Right renal pelvis (tissue), 4 donors: Measurements from ENCODE around the gene KRTAP10-10. TPM values are rescaled to one million over a fixed set of nuclear protein-coding genes. Genes with fewer than 3 reads are reported as not detected.
"Not testable (repeated sequence)": the region's sequence is repeated elsewhere in the genome, so short reads cannot be mapped to it uniquely, and the experiment has no call there.

ENCODE experiments used
- DNase-seq, 4 donors: peaks; one replicate each; pipeline ENCODE4 v3.0.0-alpha.2; 2013; ENCODE audit warnings: low read depth in 4 of 4, low spot score in 3 of 4, missing footprints in 1 of 4
- polyA plus RNA-seq, 4 donors: library from polyadenylated mRNA; unstranded; fragments of 120-200 nt; gene quantifications; one replicate each; pipeline ENCODE4 v1.2.1, GENCODE V29; 2013; ENCODE audit not compliant: insufficient read length in 4 of 4

Gene KRTAP10-10
- polyA plus RNA-seq, 4 donors, result not detected

- DNase-seq, result no peak
Measured at GRCh38 chr21:44619886-44620285, 17.3 kb upstream of the KRTAP10-10 start.

DNA sequence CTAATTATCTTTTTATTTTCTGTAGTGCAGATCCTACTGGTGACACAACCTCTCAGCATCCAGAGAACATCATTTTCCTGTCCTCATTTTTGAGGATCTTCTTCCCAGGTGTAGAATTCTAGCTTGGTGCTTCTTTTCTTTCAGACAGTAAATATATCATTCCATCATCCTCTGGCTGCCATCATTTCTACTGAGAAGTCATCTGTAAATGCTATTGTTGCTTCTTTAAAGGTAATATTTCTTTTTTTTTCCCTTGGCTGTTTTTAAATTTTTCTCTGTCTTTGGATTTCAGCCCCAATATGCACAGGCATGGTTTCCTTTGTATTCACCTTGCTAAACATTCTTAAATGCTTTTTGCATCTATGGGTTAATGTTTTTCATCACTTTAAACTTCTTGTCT is 13.6 kb upstream of the KRTAP10-10 start:
- no peak for DNase-seq

DNA sequence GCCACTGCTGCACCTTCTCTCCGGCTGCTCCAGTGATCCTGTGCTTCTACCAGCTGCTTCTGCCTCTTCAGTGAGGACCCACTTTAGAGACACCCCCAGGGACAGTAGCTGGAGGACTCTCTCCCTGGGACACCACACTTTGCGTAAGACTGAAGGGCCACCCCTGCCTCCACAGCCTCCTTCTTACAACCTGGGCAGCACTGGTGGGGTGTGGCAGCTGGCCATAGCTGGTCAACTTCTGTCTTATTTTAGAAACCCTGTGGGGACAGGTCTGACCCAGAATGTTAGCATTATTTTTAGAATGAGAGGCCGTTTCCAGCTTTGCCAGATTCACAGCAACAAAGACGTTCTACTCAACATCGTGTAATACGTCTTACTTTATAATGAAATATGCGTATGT is 11.4 kb upstream of the KRTAP10-10 start:
- no peak for DNase-seq

DNA sequence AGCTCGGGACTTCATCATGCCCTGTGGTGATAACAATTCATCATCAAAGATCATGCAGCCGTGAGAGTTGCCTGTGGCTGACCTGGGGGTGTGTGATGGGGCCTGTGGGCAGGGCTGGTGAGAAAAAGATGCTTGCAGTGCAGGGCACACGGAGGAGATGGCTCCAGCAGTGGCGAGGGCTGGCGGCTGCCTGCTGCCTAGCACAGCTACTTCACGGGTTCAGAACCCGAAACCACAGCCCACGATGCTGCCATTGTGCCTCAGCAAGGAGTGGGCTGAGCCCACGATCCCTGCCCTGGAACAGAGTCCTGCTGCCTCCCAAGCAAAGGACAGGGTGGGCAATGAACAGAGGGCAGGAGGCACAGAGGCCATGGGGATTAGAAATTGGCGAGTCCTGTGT is 10.9 kb upstream of the KRTAP10-10 start:
- no peak for DNase-seq

DNA sequence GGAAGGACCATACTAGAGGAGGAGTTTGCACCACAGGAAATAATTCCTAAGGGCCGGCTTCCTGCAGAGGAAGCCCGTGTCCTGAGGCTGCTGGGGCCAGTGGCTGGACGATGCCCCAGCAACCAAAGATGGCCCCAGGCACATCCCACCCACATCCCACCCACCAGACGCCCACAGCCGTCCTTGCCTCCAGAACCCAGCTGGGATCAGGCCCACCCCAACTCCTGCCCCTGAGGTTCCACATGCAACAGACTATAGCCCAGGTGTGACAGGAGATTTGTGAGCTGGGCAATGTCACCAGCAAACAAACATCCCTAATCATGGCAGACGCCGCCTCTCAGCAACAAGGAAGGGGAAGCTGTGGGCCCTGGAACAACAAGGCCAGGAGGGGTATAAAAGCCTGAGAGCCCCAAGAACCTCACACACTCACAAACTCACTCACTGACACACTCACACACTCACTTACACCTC is 10.4 kb upstream of the KRTAP10-10 start, which contains the start of gene KRTAP10-9:
Gene KRTAP10-9, plus strand, starts transcription at position 421 of the 471 bp plus-strand sequence. CDS start 79 bp downstream, outside the sequence.
- DNase-seq, result no peak

- not testable (repeated sequence) for DNase-seq
Measured at GRCh38 chr21:44627181-44627822, 9.9 kb upstream of the KRTAP10-10 start.

DNA sequence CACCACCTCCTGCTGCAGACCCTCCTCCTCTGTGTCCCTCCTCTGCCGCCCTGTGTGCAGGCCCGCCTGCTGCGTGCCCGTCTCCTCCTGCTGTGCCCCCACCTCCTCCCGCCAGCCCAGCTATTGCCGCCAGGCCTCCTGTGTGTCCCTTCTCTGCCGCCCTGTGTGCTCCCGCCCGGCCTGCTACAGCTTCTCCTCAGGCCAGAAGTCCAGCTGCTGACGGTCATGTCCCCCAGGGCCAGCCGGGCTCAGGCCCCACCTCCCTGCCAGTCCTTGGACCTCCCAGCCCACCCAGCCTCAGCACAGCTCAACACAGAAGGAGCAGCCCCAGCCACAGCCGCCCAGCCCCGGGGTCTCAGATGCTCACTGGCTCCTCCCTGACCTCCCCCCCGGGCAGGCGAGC is 9.3 kb upstream of the KRTAP10-10 start:
- not testable (repeated sequence) for DNase-seq

DNA sequence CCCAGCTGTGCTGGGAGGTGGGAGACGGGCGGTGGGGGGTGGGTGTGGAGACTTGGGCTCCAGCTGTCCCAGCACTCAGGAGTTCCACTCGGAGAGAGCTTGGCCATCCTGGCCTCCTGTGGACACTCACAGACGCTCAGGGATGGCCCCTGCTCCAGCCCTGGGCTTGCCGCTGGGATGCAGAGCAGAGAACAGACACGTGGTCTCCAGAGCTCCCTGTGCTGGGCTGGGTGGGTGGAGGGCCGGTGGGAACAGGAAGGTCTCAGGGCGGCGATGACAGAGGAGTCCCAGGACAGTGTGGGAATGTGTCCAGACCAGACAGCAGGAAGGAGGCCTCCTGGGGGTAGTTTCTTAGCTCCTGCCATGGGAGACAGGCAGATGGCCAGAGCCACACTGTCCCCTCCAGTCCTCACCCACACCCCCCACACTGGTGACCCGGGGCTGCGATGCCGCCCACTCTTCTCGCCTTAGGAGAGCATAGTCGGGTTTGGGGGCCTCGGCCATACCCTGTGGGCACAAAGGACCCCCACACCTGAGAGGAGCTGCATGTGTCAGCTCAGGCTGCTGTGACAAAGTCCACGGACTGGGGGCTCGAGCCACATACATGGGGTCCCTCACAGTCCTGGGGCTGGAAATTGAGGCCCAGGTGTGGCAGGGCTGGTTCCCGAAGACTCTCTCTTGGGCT is 8.3 kb upstream of the KRTAP10-10 start:
- DNase-seq, result no peak

GRCh38 chr21:44630440-44630839 is 6.7 kb upstream of the KRTAP10-10 start:
- DNase-seq, result no peak

DNA sequence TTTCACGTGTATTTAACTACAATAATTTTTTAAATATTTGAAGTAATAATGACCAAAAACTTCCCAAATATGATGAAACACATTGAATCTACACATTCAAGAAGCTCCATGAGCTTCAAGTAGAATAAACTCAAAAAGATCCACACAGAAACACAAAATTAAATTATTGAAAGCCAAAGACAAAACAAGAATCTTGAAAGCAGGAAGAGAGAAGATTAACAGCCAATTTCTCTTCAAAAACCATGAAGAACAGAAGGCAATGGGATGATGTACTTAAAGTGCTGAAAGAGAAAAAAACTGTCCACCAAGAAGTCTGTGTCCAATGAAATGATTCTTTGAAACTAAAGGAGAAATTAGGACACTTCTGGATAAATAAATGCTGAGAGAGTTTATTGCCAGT is 5.1 kb upstream of the KRTAP10-10 start:
- DNase-seq, result no peak

DNA sequence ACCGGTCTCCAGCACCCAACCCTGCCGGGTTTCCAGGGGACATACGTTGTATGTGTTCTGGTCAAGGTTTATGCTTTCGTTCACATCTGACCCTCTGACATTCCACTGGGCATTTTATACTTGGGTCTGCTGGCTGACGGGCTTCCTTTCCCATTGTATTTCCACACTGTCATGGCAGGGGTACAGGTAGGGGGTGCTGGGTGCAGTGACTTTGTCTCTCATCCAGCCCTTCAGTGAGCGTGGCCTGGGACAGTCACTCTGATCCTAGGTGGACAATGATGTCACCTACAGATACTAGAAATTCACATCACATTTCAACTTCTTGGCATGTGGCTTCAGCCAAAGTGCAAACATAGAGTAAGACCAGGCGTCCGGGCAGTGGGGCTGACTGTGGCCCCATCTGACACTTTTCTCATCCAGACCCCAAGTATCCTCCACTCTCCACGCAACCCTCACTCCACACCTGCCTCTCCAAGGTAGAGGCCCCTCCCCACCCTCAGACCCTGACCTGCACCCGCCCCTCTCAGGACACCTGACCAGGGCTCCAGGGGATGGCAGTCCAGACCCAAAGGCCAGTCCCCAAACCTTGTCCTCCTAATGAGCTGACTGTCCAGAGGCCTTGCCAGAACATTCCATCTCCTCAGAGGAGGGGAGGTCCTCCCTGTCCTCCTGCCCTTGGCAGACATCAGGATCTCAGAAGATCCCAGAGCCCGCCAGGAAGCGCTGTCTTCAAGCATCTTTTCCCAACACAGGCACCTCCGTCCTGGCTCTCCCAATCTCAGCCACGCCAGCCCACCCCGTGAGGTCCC is 743 bp upstream of the KRTAP10-10 start:
- DNase-seq, result no peak

- DNase-seq, result not testable (repeated sequence)
Measured at GRCh38 chr21:44637851-44638348, 744 bp downstream of the KRTAP10-10 start.

- not testable (repeated sequence) for DNase-seq
Measured at GRCh38 chr21:44638506-44639330, 1.6 kb downstream of the KRTAP10-10 start.

- no peak for DNase-seq
Measured at GRCh38 chr21:44639331-44639655, 2.1 kb downstream of the KRTAP10-10 start.

DNA sequence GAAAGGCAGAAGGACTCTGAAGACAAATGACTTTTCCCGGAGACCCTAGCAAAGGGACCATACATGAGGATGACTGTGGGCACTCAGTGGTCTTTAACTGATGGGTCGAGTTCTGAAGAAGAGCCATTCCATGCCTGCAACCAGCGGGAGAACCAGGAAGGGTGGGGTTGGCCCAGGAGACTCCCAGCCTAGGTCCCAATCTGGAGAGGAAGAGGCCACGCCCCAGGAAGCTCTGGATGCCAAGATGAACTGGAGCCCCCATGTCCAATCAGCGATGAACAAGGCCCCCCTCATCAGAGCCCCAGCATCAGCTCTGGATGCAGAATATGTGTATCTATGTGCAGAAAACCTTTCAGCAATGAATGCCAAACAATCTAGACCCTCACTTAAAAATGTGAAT is 3.6 kb downstream of the KRTAP10-10 start:
- DNase-seq, result no peak

DNA sequence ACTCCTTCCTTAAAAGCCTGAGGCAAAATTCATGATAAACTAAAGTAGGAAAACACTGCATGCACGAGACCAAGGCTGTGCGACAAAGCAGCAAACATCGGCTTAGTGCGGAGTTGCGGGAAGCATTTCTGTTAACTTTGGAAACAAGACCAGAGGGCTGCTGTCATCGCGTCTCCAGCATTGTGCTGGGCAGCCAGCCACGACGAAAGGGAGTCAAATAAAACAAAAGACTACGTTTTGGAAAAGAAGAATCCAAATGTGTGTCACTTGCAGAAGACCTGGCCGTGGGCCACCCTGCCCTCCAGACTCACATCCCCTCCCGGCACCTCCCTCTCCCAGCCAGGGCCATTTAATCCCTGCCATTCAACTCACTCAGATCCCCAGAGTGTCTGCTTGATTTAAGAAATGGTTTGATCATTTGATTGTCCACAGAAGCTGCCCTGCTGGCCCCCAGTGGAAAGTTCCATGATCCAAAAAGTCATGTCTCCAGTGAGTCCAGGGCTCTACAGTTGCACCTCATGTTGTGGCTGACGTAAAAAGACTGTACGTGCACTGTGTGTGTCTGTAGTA is 6.7 kb downstream of the KRTAP10-10 start:
- peak in 1 of 4 donors; percentile 5 for DNase-seq

DNA sequence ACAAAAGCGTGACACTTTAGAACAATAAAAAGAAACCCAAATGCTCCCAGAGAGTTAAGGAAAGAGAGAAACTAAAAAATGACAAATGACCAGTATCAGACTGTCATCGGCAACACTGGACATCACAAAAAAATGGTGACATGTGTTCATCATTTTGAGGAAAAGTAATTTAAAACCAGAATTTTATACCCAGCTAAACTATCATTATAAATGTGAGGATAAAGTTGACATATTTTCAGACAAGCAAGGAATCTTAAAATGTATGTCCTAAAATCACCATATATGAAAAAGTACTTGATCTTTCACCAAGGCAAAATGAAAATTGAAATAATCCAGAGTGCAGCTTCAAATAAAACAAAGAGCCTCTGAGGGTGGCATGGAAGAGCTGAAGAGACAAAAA is 7.7 kb downstream of the KRTAP10-10 start:
- no peak for DNase-seq

DNA sequence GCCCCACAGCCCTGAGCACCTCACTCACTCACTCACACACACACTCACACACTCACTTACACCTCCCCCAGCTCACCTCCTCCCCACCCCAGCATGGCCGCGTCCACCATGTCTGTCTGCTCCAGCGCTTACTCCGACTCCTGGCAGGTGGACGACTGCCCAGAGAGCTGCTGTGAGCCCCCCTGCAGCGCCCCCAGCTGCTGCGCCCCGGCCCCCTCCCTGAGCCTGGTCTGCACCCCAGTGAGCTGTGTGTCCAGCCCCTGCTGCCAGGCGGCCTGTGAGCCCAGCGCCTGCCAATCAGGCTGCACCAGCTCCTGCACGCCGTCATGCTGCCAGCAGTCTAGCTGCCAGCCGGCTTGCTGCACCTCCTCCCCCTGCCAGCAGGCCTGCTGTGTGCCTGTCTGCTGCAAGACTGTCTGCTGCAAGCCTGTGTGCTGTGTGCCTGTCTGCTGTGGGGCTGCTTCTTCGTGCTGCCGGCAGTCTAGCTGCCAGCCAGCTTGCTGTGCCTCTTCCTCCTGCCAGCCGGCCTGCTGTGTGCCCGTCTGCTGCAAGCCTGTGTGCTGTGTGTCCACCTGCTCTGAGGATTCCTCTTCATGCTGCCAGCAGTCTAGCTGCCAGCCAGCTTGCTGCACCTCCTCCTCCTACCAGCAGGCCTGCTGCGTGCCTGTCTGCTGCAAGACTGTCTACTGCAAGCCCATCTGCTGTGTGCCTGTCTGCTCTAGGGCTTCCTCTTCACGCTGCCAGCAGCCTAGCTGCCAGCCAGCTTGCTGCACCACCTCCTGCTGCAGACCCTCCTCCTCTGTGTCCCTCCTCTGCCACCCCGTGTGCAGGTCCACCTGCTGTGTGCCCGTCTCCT is 9.4 kb downstream of the KRTAP10-10 start, which contains the start of gene KRTAP10-11:
Gene KRTAP10-11, plus strand, starts transcription at position 49 of the 856 bp plus-strand sequence. Its CDS starts 45 bp downstream, at position 94.
- DNase-seq, result not testable (repeated sequence)

- DNase-seq, result no peak
Measured at GRCh38 chr21:44647222-44647552, 10.0 kb downstream of the KRTAP10-10 start.
